Sigmoid colon (tissue), 7 donors: Measurements from ENCODE around the gene UBAC1. TPM values are rescaled to one million over a fixed set of nuclear protein-coding genes. Genes with fewer than 3 reads are reported as not detected.

ENCODE experiments used
- DNase-seq: peaks from one replicate; pipeline ENCODE4 v3.0.0-alpha.2; 2019
- H3K27ac ChIP-seq, 4 donors: fragments of 200-600 bp; sonication (generic); one replicate each; pipeline ENCODE4 v1.5.1; 2016 to 2019; ENCODE audit warnings: mild to moderate bottlenecking in 1 of 4
- H3K27me3 ChIP-seq, 3 donors: fragments of 200-600 bp; sonication (generic); one replicate each; pipeline ENCODE4 v1.5.1; 2019; ENCODE audit warnings: mild to moderate bottlenecking in 1 of 3
- H3K36me3 ChIP-seq, 4 donors: fragments of 200-600 bp; sonication (generic); one replicate each; pipeline ENCODE4 v1.5.1; 2016 to 2019
- H3K4me1 ChIP-seq, 4 donors: fragments of 200-600 bp; sonication (generic); one replicate each; pipeline ENCODE4 v1.5.1; 2017 to 2019
- H3K4me3 ChIP-seq, 4 donors: fragments of 200-600 bp; sonication (generic); one replicate each; pipeline ENCODE4 v1.5.1; 2017 to 2019; ENCODE audit warnings: mild to moderate bottlenecking in 2 of 4, moderate library complexity in 1 of 4
- H3K9me3 ChIP-seq, 4 donors: fragments of 200-600 bp in 3 of 4; sonication (generic) in 3 of 4; one replicate each; pipeline versions ENCODE4 v1.5.1 to v1.6.1; 2013 to 2019
- CTCF ChIP-seq, 4 experiments: fragments of 450-650 bp in 3 of 4; fragments of 200-600 bp in 1 of 4; IDR thresholded peaks; one replicate each; pipeline ENCODE4 v1.5.1; 2016 to 2019; ENCODE audit warnings: antibody characterized with exemption in 4 of 4, mild to moderate bottlenecking in 3 of 4, moderate library complexity in 2 of 4
- EP300 ChIP-seq, 4 donors: sonication (generic); formaldehyde crosslinking; IDR thresholded peaks; one replicate each; pipeline ENCODE4 v1.6.1; 2017; ENCODE audit warnings: antibody characterized with exemption in 4 of 4
- POLR2A ChIP-seq, 2 donors: fragments of 450-650 bp; IDR thresholded peaks; one replicate each; pipeline ENCODE4 v1.6.1; 2016; ENCODE audit warnings: antibody characterized with exemption in 2 of 2, mild to moderate bottlenecking in 2 of 2, moderate library complexity in 2 of 2
- POLR2AphosphoS5 ChIP-seq, 4 donors: sonication (generic); formaldehyde crosslinking; IDR thresholded peaks; one replicate each; pipeline ENCODE4 v1.6.1; 2017; ENCODE audit warnings: antibody characterized with exemption in 4 of 4
- WGBS, 2 donors: extraction: QIAGEN DNeasy Blood & Tissue Kit; methylation state at CpG; one replicate each; pipeline ENCODE4 v1.1.7; 2013; 5-methylcytosine and 5-hydroxymethylcytosine counted together
- intact Hi-C: fragments of 100-400 bp; cut with DNase I; formaldehyde crosslinking; loops from one replicate; pipeline ENCODE4 v1.15.1; 2023
- polyA plus RNA-seq, 3 donors: library from polyadenylated mRNA; stranded (reverse); fragments of 200-250 nt; gene quantifications; one replicate each; pipeline ENCODE4 v1.2.3, GENCODE V29; 2013
- total RNA-seq, 4 donors: library from RNA; depleted of rRNA; stranded (reverse); fragments of >200 nt; gene quantifications; one replicate each; pipeline ENCODE4 v1.1.0, GENCODE V29; 2016
- donor health status: healthy with polysubstance abuse.
- donor health status: Bipolar disorder and iron deficiency.
- donor health status: healthy.

UBAC1 gene
- total and polyA plus RNA-seq, 7 donors = 57.4 to 80.9 (median 69.4) TPM

GRCh38 chr9:135937521-135938489 lies 23.4 kb downstream of the UBAC1 start:
- DNase-seq = no peak
- Histone ChIP-seq H3K27ac (no peak overlapping the region), H3K4me1 (no peaks in the 10 kb centered on the region), H3K36me3 (peaks cover 33 to 99% (median 54%) of the 10 kb centered on the region in 4 donors), H3K27me3 (no peaks in the 10 kb centered on the region), H3K9me3 (no peaks in the 10 kb centered on the region), H3K4me3 (no peak overlapping the region)
- intact Hi-C loops = no loop called here
- no peak for TF ChIP-seq CTCF (IDR thresholded peaks at IDR 0.05)
- no peak for TF ChIP-seq POLR2A (IDR thresholded peaks at IDR 0.05)
- TF ChIP-seq EP300 (IDR thresholded peaks at IDR 0.05) = no peak
- no peak for TF ChIP-seq POLR2AphosphoS5 (IDR thresholded peaks at IDR 0.05)
- 96 to 98% methylated on average over 44 of the region's 44 CpGs for WGBS, 2 donors

GRCh38 chr9:135933114-135933513 lies 28.1 kb downstream of the UBAC1 start:
- intact Hi-C loops = no loop called here
- Histone ChIP-seq H3K9me3 (no peaks in the 10 kb centered on the region), H3K27me3 (no peaks in the 10 kb centered on the region), H3K27ac (no peak overlapping the region), H3K4me1 (no peaks in the 10 kb centered on the region), H3K4me3 (no peak overlapping the region), H3K36me3 (peaks cover 26 to 81% (median 46%) of the 10 kb centered on the region in 4 donors)
- DNase-seq = no peak
- no peak for TF ChIP-seq POLR2A (IDR thresholded peaks at IDR 0.05)
- TF ChIP-seq EP300 (IDR thresholded peaks at IDR 0.05) = no peak
- TF ChIP-seq POLR2AphosphoS5 (IDR thresholded peaks at IDR 0.05) = no peak
- no peak for TF ChIP-seq CTCF (IDR thresholded peaks at IDR 0.05)
- WGBS, 2 donors = 94 to 95% methylated on average over 13 of the region's 13 CpGs

GRCh38 chr9:135932656-135933055 lies 28.5 kb downstream of the UBAC1 start:
- Histone ChIP-seq H3K4me3 (no peak overlapping the region), H3K36me3 (peaks cover 21 to 77% (median 42%) of the 10 kb centered on the region in 4 donors), H3K27me3 (no peaks in the 10 kb centered on the region), H3K27ac (no peak overlapping the region), H3K4me1 (no peaks in the 10 kb centered on the region), H3K9me3 (no peaks in the 10 kb centered on the region)
- intact Hi-C loops = no loop called here
- TF ChIP-seq EP300 (IDR thresholded peaks at IDR 0.05) (no peak), CTCF (IDR thresholded peaks at IDR 0.05) (no peak), POLR2AphosphoS5 (IDR thresholded peaks at IDR 0.05) (no peak), POLR2A (IDR thresholded peaks at IDR 0.05) (no peak)
- WGBS, 2 donors = 95 to 96% methylated on average over 18 of the region's 18 CpGs
- DNase-seq = no peak

- Histone ChIP-seq H3K27ac (no peak overlapping the region), H3K9me3 (no peaks in the 10 kb centered on the region), H3K4me3 (no peak overlapping the region), H3K27me3 (no peaks in the 10 kb centered on the region), H3K4me1 (peaks cover 0 to 3% (median 0%) of the 10 kb centered on the region in 4 donors), H3K36me3 (peaks cover 13 to 69% (median 30%) of the 10 kb centered on the region in 4 donors)
- DNase-seq = no peak
- WGBS, 2 donors = 92% methylated on average over 31 of the region's 31 CpGs
- intact Hi-C loops = no loop called here
- no peak for TF ChIP-seq CTCF (IDR thresholded peaks at IDR 0.05)
- TF ChIP-seq POLR2A (IDR thresholded peaks at IDR 0.05) = no peak
- TF ChIP-seq POLR2AphosphoS5 (IDR thresholded peaks at IDR 0.05) = no peak
- TF ChIP-seq EP300 (IDR thresholded peaks at IDR 0.05) = no peak
These were observed 29.8 kb downstream of the UBAC1 start for GRCh38 chr9:135931349-135931820.
